Measurements from ENCODE around the gene BSCL2. TPM values are rescaled to one million over a fixed set of nuclear protein-coding genes. Genes with fewer than 3 reads are reported as not detected.
"Not testable (repeated sequence)": the region's sequence is repeated elsewhere in the genome, so short reads cannot be mapped to it uniquely, and the experiment has no call there.

Gene BSCL2
- 10 to 100 TPM; 25.4 to 68.2 (median 45.1) TPM for total RNA-seq

DNA sequence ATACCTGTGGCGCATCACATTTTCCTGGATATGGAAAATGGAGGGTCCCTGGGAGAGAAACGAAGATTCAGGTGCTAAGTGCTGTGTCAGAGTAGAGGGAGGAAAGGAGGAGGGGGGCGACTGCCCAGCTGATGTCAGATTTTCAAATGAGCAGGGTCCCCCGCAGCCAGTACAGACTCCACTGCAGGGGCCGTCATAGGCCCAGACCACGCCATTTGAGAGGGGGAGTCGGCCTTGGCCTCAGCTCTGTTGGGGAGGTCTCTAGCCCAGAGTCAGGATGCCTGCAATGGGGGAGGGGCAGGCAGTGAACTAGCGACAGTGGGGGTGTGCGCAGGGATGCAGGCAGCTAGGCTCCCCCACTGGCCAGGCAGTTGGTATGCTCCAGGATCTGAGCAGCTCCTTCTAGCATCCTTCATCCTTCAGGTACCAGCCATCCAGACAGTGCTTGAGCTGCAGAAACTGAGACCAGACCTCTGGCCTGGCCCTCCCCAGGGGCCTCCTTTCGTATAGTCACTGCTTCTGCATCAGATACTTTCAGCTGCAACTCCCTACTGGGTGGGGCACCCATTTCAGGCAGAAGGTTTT lies at the start of gene BSCL2, which contains the start of gene GNG3:
Gene BSCL2 (minus strand): TSS at position 148 of the 585 bp plus-strand sequence. CDS start 229 bp downstream, outside the sequence.
Gene GNG3 (plus strand): TSS at position 400 of the 585 bp plus-strand sequence. CDS start 620 bp downstream, outside the sequence.
- peak within 1 kb of the TSS; percentile 24 for H3K4me3 ChIP-seq (ENCODE audit: low read depth, poor library complexity, severe bottlenecking)
- WGBS, 2 donors: 84 to 90% methylated on average over 9 to 10 of the region's 10 CpGs
- DNase-seq (ENCODE audit: low spot score in 2 of 2): no peak
- intact Hi-C loops (cut with DNase I; ENCODE audit: low total_unique reads): loop anchor here (10.0 kb wide), 1 partner anchor 323 kb away; no protein-coding TSS in a partner anchor
- TF ChIP-seq POLR2A (IDR thresholded peaks at IDR 0.05): no peak
- TF ChIP-seq, protein P1, sequence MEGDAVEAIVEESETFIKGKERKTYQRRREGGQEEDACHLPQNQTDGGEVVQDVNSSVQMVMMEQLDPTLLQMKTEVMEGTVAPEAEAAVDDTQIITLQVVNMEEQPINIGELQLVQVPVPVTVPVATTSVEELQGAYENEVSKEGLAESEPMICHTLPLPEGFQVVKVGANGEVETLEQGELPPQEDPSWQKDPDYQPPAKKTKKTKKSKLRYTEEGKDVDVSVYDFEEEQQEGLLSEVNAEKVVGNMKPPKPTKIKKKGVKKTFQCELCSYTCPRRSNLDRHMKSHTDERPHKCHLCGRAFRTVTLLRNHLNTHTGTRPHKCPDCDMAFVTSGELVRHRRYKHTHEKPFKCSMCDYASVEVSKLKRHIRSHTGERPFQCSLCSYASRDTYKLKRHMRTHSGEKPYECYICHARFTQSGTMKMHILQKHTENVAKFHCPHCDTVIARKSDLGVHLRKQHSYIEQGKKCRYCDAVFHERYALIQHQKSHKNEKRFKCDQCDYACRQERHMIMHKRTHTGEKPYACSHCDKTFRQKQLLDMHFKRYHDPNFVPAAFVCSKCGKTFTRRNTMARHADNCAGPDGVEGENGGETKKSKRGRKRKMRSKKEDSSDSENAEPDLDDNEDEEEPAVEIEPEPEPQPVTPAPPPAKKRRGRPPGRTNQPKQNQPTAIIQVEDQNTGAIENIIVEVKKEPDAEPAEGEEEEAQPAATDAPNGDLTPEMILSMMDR (IDR thresholded peaks at IDR 0.05): no peak

DNA sequence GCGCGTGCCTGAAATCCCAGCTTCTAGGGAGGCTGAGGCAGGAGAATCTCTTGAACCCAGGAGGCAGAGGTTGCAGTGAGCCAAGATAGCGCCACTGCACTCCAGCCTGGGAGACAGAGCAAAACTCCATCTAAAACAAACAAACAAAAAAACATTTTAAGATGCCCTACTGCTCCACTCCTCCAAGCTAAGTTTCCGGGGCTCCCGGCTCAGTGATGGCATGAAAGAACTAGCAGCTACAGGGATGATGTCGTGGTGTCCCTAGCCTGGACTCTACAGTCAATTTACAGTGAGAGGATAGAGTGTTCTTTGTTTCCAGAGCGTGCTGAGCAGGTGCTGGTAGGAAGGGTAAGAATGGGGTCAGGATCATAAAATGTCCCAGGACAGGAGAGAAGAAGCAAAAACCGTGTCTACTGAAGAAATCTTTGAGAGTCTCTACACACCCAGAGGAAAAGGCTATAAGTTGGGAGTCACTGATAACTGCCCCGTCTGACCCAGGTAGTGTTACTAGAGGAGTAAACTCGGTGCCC lies 47.9 kb upstream of the BSCL2 start:
- TF ChIP-seq POLR2A (IDR thresholded peaks at IDR 0.05): no peak
- TF ChIP-seq, protein P1 (IDR thresholded peaks at IDR 0.05): no peak
- no peak overlapping the region for H3K4me3 ChIP-seq (ENCODE audit: low read depth, poor library complexity, severe bottlenecking)
- no peak for DNase-seq (ENCODE audit: low spot score in 2 of 2)
- WGBS, 2 donors: 77 to 82% methylated on average over 10 of the region's 10 CpGs
- intact Hi-C loops (cut with DNase I; ENCODE audit: low total_unique reads): no loop called here

DNA sequence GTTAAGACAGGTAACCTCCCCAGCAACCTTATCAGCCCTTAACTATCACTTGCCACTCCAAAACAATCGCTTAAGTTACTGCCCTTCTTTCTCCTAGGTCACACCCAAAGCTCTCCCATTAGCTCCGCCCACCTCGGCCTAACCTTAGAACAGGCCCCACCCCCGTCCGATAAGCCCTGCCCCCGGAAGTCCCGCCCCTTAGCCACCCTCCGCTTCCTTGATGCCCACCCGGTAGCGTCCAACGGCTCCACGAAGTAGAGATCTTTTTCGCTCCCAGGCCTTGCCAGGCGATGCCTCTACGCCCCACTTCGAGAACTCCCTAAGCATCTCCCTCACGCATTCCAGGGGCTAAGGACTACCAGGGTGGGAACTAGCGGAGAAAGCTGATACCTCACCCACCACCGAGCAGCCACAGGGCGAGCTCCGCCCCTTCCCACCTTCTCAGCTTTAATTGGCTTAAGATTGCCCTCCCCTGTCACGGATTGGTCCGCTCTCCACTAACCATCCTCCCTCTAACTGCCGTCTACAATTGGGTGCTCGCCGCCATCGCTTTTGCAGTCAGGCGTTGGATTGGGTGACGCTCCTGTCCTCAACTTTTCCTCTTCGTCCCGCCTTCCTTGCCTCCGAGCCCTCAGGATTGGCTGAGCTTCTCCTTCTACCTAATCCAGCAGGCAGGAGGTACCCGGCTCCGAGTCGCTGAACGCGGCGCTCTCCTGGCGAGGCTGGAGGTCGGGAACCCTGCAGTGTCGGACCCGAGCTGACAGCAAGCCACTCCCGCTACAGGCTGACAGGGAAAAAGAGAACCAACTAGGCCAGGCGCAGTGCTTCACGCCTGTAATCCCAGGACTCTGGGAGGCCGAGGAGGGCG lies 46.7 kb upstream of the BSCL2 start, which contains the start of gene ZBTB3:
Gene ZBTB3 (minus strand): TSS at position 425 of the 868 bp plus-strand sequence. CDS start 496 bp downstream, outside the sequence.
- intact Hi-C loops (cut with DNase I; ENCODE audit: low total_unique reads): no loop called here
- H3K4me3 ChIP-seq (ENCODE audit: low read depth, poor library complexity, severe bottlenecking): peak within 1 kb of the TSS; percentile 56
- 0 to 1% methylated on average over 47 of the region's 47 CpGs for WGBS, 2 donors
- DNase-seq (ENCODE audit: low spot score in 2 of 2): peak; percentile 99
- TF ChIP-seq POLR2A (IDR thresholded peaks at IDR 0.05): peak in 1 of 2 donors; percentile 62
- TF ChIP-seq, protein P1 (IDR thresholded peaks at IDR 0.05): no peak

DNA sequence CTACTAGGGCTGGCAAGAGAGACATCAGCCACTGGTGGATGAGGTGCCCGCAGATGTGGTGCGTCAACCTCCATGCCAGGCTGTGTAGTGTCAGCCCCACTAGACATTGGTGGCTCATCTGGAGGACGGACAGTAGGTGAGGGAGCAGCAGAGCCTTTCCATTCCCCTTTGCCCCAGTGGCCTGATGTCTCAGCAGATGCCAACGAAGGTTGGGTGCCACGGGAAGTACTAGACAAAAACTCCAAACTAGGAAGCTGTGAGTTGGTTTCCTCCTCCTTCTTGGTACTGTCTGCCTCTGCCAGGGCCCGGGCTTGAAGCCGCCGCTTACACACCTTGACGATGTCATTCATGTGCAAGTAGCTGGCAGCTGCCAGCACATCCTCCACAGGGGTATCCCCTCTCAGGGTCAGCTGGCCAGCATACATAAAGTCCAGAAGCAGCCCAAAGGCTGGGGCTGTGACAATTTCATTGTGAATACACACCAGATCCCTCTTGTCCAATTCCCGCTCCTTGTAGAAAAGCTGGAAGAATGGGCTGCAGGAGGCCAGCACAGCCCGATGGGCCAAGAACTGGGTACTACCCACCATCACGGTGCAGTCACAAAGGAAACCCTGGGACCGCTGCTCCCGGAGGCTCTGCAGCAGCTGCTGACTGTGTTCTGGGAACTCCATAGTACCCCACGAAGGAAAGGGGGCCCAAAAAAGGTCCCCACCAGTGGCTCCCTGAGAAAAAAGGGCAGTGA lies 45.9 kb upstream of the BSCL2 start:
- intact Hi-C loops (cut with DNase I; ENCODE audit: low total_unique reads): no loop called here
- WGBS, 2 donors: 54 to 60% methylated on average over 14 to 15 of the region's 15 CpGs
- no peak for TF ChIP-seq POLR2A (IDR thresholded peaks at IDR 0.05)
- TF ChIP-seq, protein P1 (IDR thresholded peaks at IDR 0.05): no peak
- DNase-seq (ENCODE audit: low spot score in 2 of 2): no peak
- peak overlapping the region; percentile 13 for H3K4me3 ChIP-seq (ENCODE audit: low read depth, poor library complexity, severe bottlenecking)

DNA sequence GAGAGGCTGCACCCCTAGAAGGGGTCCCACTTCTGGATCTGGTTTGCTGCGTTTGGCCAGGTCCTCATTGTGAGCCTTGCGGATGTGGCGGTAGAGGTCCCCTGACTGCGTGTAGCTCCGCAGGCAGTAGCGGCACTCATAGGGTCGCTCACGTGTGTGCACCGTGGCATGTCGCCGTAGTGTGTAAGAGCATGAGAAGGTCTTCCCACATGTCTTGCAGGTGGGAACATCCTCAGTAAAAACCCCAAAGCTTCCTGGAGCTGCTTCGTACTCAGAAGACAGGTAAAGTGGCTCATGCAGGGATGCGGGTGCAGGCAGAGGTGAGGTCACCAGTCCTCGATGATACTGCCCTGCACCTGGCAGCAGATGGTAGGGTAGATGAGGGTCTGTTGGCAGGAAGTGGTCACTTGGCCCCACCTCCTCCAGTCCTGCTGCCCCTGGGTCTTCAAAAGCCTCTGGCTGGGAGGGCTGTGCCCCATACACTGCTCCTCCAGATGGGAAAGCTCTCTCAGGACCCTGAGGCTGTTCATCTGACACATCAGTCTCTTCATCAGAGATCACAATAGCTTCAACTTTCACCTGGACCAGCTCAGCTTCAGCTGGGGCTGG lies 45.1 kb upstream of the BSCL2 start:
- intact Hi-C loops (cut with DNase I; ENCODE audit: low total_unique reads): no loop called here
- 92 to 97% methylated on average over 10 to 14 of the region's 14 CpGs for WGBS, 2 donors
- no peak for DNase-seq (ENCODE audit: low spot score in 2 of 2)
- no peak for TF ChIP-seq POLR2A (IDR thresholded peaks at IDR 0.05)
- no peak overlapping the region for H3K4me3 ChIP-seq (ENCODE audit: low read depth, poor library complexity, severe bottlenecking)

DNA sequence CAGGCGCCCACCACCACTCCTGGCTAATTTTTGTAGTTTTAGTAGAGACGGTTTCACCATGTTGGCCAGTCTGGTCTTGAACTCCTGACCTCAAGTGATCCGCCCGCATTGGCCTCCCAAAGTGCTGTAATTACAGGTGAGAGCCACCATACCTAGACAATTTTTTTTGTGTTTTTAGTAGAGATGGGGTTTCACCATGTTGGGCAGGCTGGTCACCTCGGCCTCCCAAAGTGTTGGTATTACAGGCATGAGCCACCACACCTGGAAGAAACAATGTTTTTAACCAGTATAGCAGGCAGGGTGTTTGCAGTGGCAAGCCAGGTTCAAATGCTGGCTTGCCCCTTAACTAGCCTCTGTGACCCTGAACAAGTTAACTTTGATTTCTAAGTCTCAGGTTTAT lies 42.7 kb upstream of the BSCL2 start:
- H3K4me3 ChIP-seq (ENCODE audit: low read depth, poor library complexity, severe bottlenecking); DNase-seq (ENCODE audit: low spot score in 2 of 2); intact Hi-C loops (cut with DNase I; ENCODE audit: low total_unique reads): not testable (repeated sequence)
- WGBS, 2 donors: 94 to 96% methylated on average over 5 of the region's 5 CpGs
